GM21576 (cell line): ENCODE measurements around the gene PIGZ.

Experiments
- ATAC-seq: cut with Tn5 transposase; IDR thresholded peaks from one replicate; pipeline ENCODE4 v1.9.1; 2021; ENCODE audit warnings: mild to moderate bottlenecking, moderate library complexity; ENCODE audit not compliant: unreplicated experiment

PIGZ gene

GRCh38 chr3:196985954-196986885, 17.6 kb upstream of the PIGZ start:
- ATAC-seq, result no peak

GRCh38 chr3:196985298-196985697, 16.7 kb upstream of the PIGZ start:
- no peak for ATAC-seq

GRCh38 chr3:196983186-196983585, 14.6 kb upstream of the PIGZ start:
- no peak for ATAC-seq

GRCh38 chr3:196981657-196982056, 13.0 kb upstream of the PIGZ start:
- no peak for ATAC-seq

- no peak for ATAC-seq
These were observed 10.9 kb upstream of the PIGZ start for GRCh38 chr3:196979545-196979944.

GRCh38 chr3:196976941-196977340, 8.3 kb upstream of the PIGZ start:
- ATAC-seq, result no peak

GRCh38 chr3:196975349-196975748, 6.7 kb upstream of the PIGZ start:
- no peak for ATAC-seq

GRCh38 chr3:196974661-196975060, 6.0 kb upstream of the PIGZ start:
- ATAC-seq, result no peak

GRCh38 chr3:196971094-196971698, 2.6 kb upstream of the PIGZ start:
- no peak for ATAC-seq

GRCh38 chr3:196970547-196971093, 2.0 kb upstream of the PIGZ start:
- ATAC-seq, result no peak

- ATAC-seq, result peak; percentile 40
These were observed 1.3 kb upstream of the PIGZ start for GRCh38 chr3:196969660-196970546.

GRCh38 chr3:196969134-196969659, 564 bp upstream of the PIGZ start:
- peak; percentile 44 for ATAC-seq

GRCh38 chr3:196967412-196968232, 1.0 kb downstream of the PIGZ start:
- ATAC-seq, result no peak

- no peak for ATAC-seq
These were observed 1.9 kb downstream of the PIGZ start for GRCh38 chr3:196966526-196967401.

GRCh38 chr3:196965804-196966173, 2.8 kb downstream of the PIGZ start:
- no peak for ATAC-seq

GRCh38 chr3:196965112-196965803, 3.4 kb downstream of the PIGZ start:
- ATAC-seq, result no peak

GRCh38 chr3:196963631-196963953, 5.0 kb downstream of the PIGZ start:
- no peak for ATAC-seq

- no peak for ATAC-seq
These were observed 5.6 kb downstream of the PIGZ start for GRCh38 chr3:196962930-196963630.
